CD14-positive monocyte (primary cell): ENCODE measurements around the gene AGXT2. TPM values are rescaled to one million over a fixed set of nuclear protein-coding genes. Genes with fewer than 3 reads are reported as not detected.

ENCODE experiments used
- DNase-seq, 3 donors: peaks; one replicate each; pipeline ENCODE4 v3.0.0-alpha.2; 2011 to 2022
- H2AFZ ChIP-seq: 2 replicates; pipeline ENCODE4 v1.6.0; 2012; ENCODE audit warnings: mild to moderate bottlenecking, low read depth, low read length, inconsistent platforms; ENCODE audit not compliant: insufficient read depth, poor library complexity, severe bottlenecking
- H3K27ac ChIP-seq, 2 donors: 1 replicate in 1 of 2; 2 replicates in 1 of 2; pipeline ENCODE4 v1.5.1; 2012 to 2013; ENCODE audit warnings: low read length in 2 of 2, control low read depth in 1 of 2, inconsistent platforms in 1 of 2, low read depth in 1 of 2, mild to moderate bottlenecking in 1 of 2
- H3K27me3 ChIP-seq, 2 donors: one replicate each; pipeline versions ENCODE4 v1.6.0 to v1.6.1; 2011 to 2013; ENCODE audit warnings: low read length in 2 of 2; ENCODE audit not compliant: control insufficient read depth in 2 of 2, insufficient read depth in 2 of 2
- H3K36me3 ChIP-seq, 2 donors: replicated peaks in 1 of 2; 1 replicate in 1 of 2; 2 replicates in 1 of 2; pipeline versions ENCODE4 v1.5.1 to v1.6.1; 2012 to 2013; ENCODE audit warnings: low read length in 2 of 2, control low read depth in 1 of 2, inconsistent platforms in 1 of 2, mild to moderate bottlenecking in 1 of 2; ENCODE audit not compliant: insufficient read depth in 2 of 2, control insufficient read depth in 1 of 2
- H3K4me1 ChIP-seq, 2 donors: 1 replicate in 1 of 2; 2 replicates in 1 of 2; pipeline versions ENCODE4 v1.5.1 to v1.6.1; 2012 to 2013; ENCODE audit warnings: low read length in 2 of 2, control low read depth in 1 of 2, inconsistent platforms in 1 of 2, mild to moderate bottlenecking in 1 of 2, moderate library complexity in 1 of 2; ENCODE audit not compliant: insufficient read depth in 2 of 2, control insufficient read depth in 1 of 2
- H3K4me2 ChIP-seq: replicated peaks from 2 replicates; pipeline ENCODE3; 2012; ENCODE audit warnings: low read length, moderate library complexity, mild to moderate bottlenecking; ENCODE audit not compliant: poor library complexity, severe bottlenecking; ENCODE audit errors: extremely low read depth
- H3K4me3 ChIP-seq, 3 experiments: fragments of 200-600 bp in 1 of 3; sonication (generic) in 1 of 3; replicated peaks in 1 of 3; 1 replicate in 2 of 3; 2 replicates in 1 of 3; pipeline ENCODE4 v1.5.1; 2011 to 2013; ENCODE audit warnings: low read length in 3 of 3, mild to moderate bottlenecking in 3 of 3, control low read depth in 2 of 3, low read depth in 2 of 3, inconsistent platforms in 1 of 3, moderate library complexity in 1 of 3
- H3K79me2 ChIP-seq: 2 replicates; pipeline ENCODE4 v1.6.0; 2012; ENCODE audit warnings: mild to moderate bottlenecking, control low read depth, inconsistent platforms, low read length, moderate library complexity; ENCODE audit not compliant: insufficient read depth
- H3K9ac ChIP-seq: 2 replicates; pipeline ENCODE4 v1.6.0; 2017; ENCODE audit warnings: low read length, mild to moderate bottlenecking; ENCODE audit not compliant: insufficient read depth, poor library complexity, severe bottlenecking
- H3K9me3 ChIP-seq, 2 donors: replicated peaks in 1 of 2; 1 replicate in 1 of 2; 2 replicates in 1 of 2; pipeline versions ENCODE4 v1.5.1 to v1.6.1; 2012 to 2013; ENCODE audit warnings: low read length in 2 of 2, control low read depth in 1 of 2; ENCODE audit not compliant: control insufficient read depth in 1 of 2, insufficient read depth in 1 of 2
- H4K20me1 ChIP-seq: 2 replicates; pipeline ENCODE4 v1.6.0; 2012; ENCODE audit warnings: mild to moderate bottlenecking, low read length, control low read depth, moderate library complexity; ENCODE audit not compliant: insufficient read depth
- H3K27ac Mint-ChIP-seq, 7 donors: one replicate each; pipeline ENCODE4 v1.8.0; 2020; ENCODE audit warnings: mild to moderate bottlenecking in 7 of 7, mixed read lengths in 7 of 7, moderate library complexity in 6 of 7, inconsistent platforms in 2 of 7
- H3K27me3 Mint-ChIP-seq, 3 donors: one replicate each; pipeline ENCODE4 v1.8.0; 2021 to 2022; ENCODE audit warnings: low read depth in 3 of 3, mild to moderate bottlenecking in 3 of 3, mixed read lengths in 3 of 3, moderate library complexity in 3 of 3, inconsistent platforms in 1 of 3
- H3K36me3 Mint-ChIP-seq, 2 donors: one replicate each; pipeline ENCODE4 v1.8.0; 2020; ENCODE audit warnings: mixed read lengths in 2 of 2, inconsistent platforms in 1 of 2, mild to moderate bottlenecking in 1 of 2
- H3K4me1 Mint-ChIP-seq: one replicate; pipeline ENCODE4 v1.8.0; 2020; ENCODE audit warnings: mild to moderate bottlenecking, mixed read lengths
- H3K4me3 Mint-ChIP-seq, 2 donors: one replicate each; pipeline ENCODE4 v1.8.0; 2020; ENCODE audit warnings: mild to moderate bottlenecking in 2 of 2, mixed read lengths in 2 of 2, moderate library complexity in 1 of 2
- H3K9me3 Mint-ChIP-seq, 7 donors: one replicate each; pipeline ENCODE4 v1.8.0; 2020 to 2022; ENCODE audit warnings: mixed read lengths in 7 of 7, mild to moderate bottlenecking in 6 of 7, moderate library complexity in 6 of 7, inconsistent platforms in 2 of 7
- WGBS: methylation state at CpG from one replicate; pipeline ENCODE4 v1.1.5; 2013; ENCODE audit warnings: missing lambda C conversion rate; ENCODE audit not compliant: insufficient coverage; 5-methylcytosine and 5-hydroxymethylcytosine counted together
- intact Hi-C, 2 donors: fragments of 100-400 bp; cut with micrococcal nuclease; formaldehyde crosslinking; loops; one replicate each; pipeline versions ENCODE4 v1.15.0 to v1.15.1; 2023
- polyA plus RNA-seq, 3 donors: library from polyadenylated mRNA; depleted of rRNA in 1 of 3; unstranded in 2 of 3; stranded (reverse) in 1 of 3; fragments of 300-500 nt in 2 of 3; fragments of >200 nt in 1 of 3; fragmentation: Illumina TruSeq in 2 of 3; gene quantifications; 1 replicate in 2 of 3; 2 replicates in 1 of 3; pipeline ENCODE4 v1.2.3, GENCODE V29; 2012 to 2021
- TF ChIP-seq, protein P1 (sequence below): fragments of 200-600 bp; IDR thresholded peaks from one replicate; pipeline ENCODE4 v1.8.0; 2022; ENCODE audit warnings: antibody characterized with exemption, mild to moderate bottlenecking

Gene AGXT2
- polyA plus RNA-seq, 3 donors: not detected

DNA sequence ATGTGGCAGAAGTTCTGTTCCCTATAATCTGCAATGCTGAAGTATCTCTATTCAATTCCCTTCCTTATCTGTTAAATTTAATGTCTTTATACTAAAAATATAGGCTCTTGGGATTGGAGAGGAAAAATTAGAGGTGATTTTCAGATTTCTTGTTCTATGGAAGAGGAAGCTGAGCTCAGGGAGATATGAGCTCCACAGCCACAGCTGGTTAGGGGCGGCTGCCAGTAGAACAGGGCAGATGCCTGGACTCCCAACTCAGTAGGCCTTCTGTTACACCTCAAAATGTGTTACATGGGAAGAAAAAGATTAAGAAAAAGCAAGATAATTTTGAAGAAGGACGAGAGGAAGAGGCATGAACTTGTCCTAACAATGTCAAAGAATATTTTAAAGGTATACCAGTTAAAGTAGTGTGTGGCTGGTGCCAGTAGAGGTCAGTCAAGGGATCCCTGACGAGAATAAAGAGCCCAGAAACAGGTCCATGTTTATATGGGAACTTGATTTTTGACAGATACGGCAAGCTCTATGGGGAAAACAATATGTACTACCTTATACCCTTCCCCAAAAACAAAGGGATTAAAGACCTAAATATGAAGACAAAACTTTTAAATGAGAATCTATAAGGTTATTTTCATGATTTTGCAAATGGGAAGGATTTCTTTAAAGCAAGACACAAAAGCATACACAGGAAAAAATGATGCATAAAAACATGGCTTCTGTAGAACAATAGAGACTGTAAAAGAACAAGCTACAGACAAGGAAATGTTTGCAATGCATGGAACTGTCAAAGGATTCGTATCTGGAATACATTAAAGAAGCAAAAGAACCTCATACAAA lies 89.7 kb downstream of the AGXT2 start:
- Histone ChIP-seq H2AFZ (no peak overlapping the region), H3K79me2 (no peaks in the 10 kb centered on the region), H3K27me3 (no peaks in the 10 kb centered on the region), H3K9me3 (no peaks in the 10 kb centered on the region), H4K20me1 (no peaks in the 10 kb centered on the region), H3K4me2 (no peak overlapping the region), H3K4me1 (no peaks in the 10 kb centered on the region), H3K9ac (no peak overlapping the region), H3K27ac (no peak overlapping the region), H3K4me3 (no peak overlapping the region), H3K36me3 (peaks cover 25 to 48% of the 10 kb centered on the region in 2 donors)
- peak overlapping the region in 1 of 7 donors; percentile 65 for H3K27ac Mint-ChIP-seq
- no peaks in the 10 kb centered on the region for H3K27me3 Mint-ChIP-seq
- no peaks in the 10 kb centered on the region for H3K4me1 Mint-ChIP-seq
- no peaks in the 10 kb centered on the region for H3K9me3 Mint-ChIP-seq
- peaks cover 25 to 48% of the 10 kb centered on the region in 2 donors for H3K36me3 Mint-ChIP-seq
- no peak overlapping the region for H3K4me3 Mint-ChIP-seq
- TF ChIP-seq, protein P1, sequence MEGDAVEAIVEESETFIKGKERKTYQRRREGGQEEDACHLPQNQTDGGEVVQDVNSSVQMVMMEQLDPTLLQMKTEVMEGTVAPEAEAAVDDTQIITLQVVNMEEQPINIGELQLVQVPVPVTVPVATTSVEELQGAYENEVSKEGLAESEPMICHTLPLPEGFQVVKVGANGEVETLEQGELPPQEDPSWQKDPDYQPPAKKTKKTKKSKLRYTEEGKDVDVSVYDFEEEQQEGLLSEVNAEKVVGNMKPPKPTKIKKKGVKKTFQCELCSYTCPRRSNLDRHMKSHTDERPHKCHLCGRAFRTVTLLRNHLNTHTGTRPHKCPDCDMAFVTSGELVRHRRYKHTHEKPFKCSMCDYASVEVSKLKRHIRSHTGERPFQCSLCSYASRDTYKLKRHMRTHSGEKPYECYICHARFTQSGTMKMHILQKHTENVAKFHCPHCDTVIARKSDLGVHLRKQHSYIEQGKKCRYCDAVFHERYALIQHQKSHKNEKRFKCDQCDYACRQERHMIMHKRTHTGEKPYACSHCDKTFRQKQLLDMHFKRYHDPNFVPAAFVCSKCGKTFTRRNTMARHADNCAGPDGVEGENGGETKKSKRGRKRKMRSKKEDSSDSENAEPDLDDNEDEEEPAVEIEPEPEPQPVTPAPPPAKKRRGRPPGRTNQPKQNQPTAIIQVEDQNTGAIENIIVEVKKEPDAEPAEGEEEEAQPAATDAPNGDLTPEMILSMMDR: peak; percentile 37
- intact Hi-C loops: no loop called here
- DNase-seq: no peak
- WGBS: no CpG with 5 or more reads among the region's 5 CpGs

DNA sequence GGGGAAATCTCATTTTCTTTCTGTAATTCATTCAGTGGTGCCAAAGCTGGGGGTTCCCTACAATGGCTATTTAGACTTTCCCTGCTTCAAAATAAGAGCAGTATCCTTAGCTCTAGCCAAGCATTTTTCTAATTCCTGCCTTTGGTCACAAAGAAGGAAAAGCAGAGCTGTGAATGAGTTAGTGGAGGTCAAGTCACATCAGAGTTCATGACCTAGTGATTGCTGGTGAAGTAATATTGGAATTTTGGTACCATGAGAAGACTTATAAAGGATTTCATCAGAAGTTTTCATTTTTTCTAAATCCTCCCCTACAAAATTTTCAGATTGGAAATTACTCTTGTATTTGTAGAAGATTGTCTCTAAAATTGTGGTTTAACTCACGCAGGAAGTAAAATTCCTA lies 90.4 kb downstream of the AGXT2 start:
- peaks cover 31 to 55% of the 10 kb centered on the region in 2 donors for H3K36me3 ChIP-seq
- H3K9ac ChIP-seq: no peak overlapping the region
- H3K27me3 Mint-ChIP-seq: no peaks in the 10 kb centered on the region
- no peak overlapping the region for H2AFZ ChIP-seq
- no peaks in the 10 kb centered on the region for H3K9me3 Mint-ChIP-seq
- TF ChIP-seq, protein P1: no peak
- no peak overlapping the region for H3K4me3 Mint-ChIP-seq
- peaks cover 32 to 56% of the 10 kb centered on the region in 2 donors for H3K36me3 Mint-ChIP-seq
- no peak overlapping the region for H3K4me2 ChIP-seq
- no peak overlapping the region for H3K27ac ChIP-seq
- H4K20me1 ChIP-seq: no peaks in the 10 kb centered on the region
- H3K9me3 ChIP-seq: no peaks in the 10 kb centered on the region
- WGBS: no CpG with 5 or more reads among the region's 1 CpG
- H3K4me1 ChIP-seq: no peaks in the 10 kb centered on the region
- no peaks in the 10 kb centered on the region for H3K27me3 ChIP-seq
- H3K79me2 ChIP-seq: no peaks in the 10 kb centered on the region
- no peak overlapping the region for H3K27ac Mint-ChIP-seq
- DNase-seq: peak in 1 of 3 donors; percentile 8
- intact Hi-C loops: no loop called here
- H3K4me3 ChIP-seq: no peak overlapping the region
- H3K4me1 Mint-ChIP-seq: no peaks in the 10 kb centered on the region

Other genes with a start within 250 kb of the AGXT2 start
- gene TTC23L, start 208.8 kb downstream of the AGXT2 start, polyA plus RNA-seq: not detected
- 1 to 10 TPM; 8.5 to 9.6 (median 9.4) TPM for gene RAD1, start 132.4 kb downstream of the AGXT2 start, polyA plus RNA-seq
- 10 to 100 TPM in 2 of 3 donors, 1 to 10 TPM in 1; 3.3 to 13.5 (median 12.5) TPM for gene BRIX1, start 132.2 kb downstream of the AGXT2 start, polyA plus RNA-seq
- 10 to 100 TPM in 1 of 3 donors, 1 to 10 TPM in 2; 8.5 to 10.2 (median 8.6) TPM for gene DNAJC21, start 118.4 kb downstream of the AGXT2 start, polyA plus RNA-seq
- gene PRLR, start 182.5 kb upstream of the AGXT2 start, polyA plus RNA-seq: 1 to 10 TPM in 1 of 3 donors, under 1 TPM in 2; 0.12 to 1.7 (median 0.88) TPM